GM12891 (cell line): ENCODE results near the gene LMAN2L.

Experiments used
- POLR2A ChIP-seq: IDR thresholded peaks from 2 replicates; pipeline ENCODE4 v1.6.1; 2011; ENCODE audit warnings: low read depth, low read length, control low read depth
- POLR2AphosphoS5 ChIP-seq: IDR thresholded peaks from 2 replicates; pipeline ENCODE4 v1.6.1; 2011; ENCODE audit warnings: low read depth, low read length, control low read depth
- TAF1 ChIP-seq: IDR thresholded peaks from 2 replicates; pipeline ENCODE4 v1.6.1; 2011; ENCODE audit warnings: low read depth, low read length, control low read depth

- TF ChIP-seq POLR2A (no peak), POLR2AphosphoS5 (no peak), TAF1 (no peak)
Measured at GRCh38 chr2:96685577-96686459, 54.0 kb downstream of the LMAN2L start.
